HG02623 (cell line): ENCODE results near the gene ATXN3.

Experiments
- ATAC-seq: cut with Tn5 transposase; IDR thresholded peaks from one replicate; pipeline ENCODE4 v1.9.1; 2021; ENCODE audit warnings: moderate library complexity; ENCODE audit not compliant: unreplicated experiment

The ATXN3 gene

DNA sequence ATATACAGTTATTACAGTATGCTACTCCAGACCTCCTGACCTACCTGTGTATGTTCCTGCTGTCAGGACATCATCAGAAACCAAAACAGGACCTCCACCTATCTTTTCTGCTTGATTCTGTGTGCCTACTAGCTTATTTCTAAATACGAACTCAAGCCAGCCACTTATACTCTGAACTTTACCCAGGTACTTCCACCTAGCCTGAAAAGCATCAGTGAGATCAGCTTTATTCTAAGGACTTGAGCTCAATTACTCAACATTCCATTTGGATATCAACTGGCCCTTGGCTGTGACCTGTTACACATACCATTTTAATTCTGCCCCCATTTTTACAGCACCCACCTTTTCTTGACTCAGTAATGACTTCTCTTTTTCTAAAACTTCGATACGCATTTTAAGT, 95.7 kb downstream of the ATXN3 start:
- no peak for ATAC-seq

DNA sequence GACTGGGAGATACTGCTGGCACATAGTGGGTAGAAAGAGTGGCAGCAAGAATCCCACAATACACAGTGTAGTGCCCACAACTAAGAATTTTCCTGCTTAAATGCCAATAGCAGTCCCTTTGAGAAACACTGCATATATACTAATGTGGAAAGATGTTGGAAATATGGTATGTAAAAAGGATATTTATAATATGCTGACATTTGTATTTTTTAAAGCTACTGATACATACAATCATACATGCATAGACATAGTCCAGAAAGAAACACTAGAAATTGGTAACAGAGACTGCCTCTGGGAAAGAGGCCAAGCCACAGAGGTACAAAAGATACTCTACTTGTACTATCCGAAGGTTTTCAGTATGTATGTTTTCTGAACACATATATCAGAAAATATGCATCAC, 96.8 kb downstream of the ATXN3 start:
- no peak for ATAC-seq
